ENCODE results near the gene FOXC2. TPM values are rescaled to one million over a fixed set of nuclear protein-coding genes. Genes with fewer than 3 reads are reported as not detected.

Gene FOXC2
- total RNA-seq, 1 donor from 2014 or later, result 1.5 TPM

GRCh38 chr16:86546638-86547013, 20.0 kb upstream of the FOXC2 start:
- Histone ChIP-seq H3K9me3 (replicated peaks) (no peaks in the 10 kb centered on the region), H3K27ac (replicated peaks) (no peak overlapping the region), H3K36me3 (peaks cover 77% of the 10 kb centered on the region), H3K4me1 (peaks cover 23% of the 10 kb centered on the region), H3K4me3 (no peak overlapping the region), H3K27me3 (ENCODE audit: low read depth) (no peaks in the 10 kb centered on the region)
- TF ChIP-seq CTCF (IDR thresholded peaks at IDR 0.05; ENCODE audit: borderline replicate concordance), result no peak
- intact Hi-C loops (cut with micrococcal nuclease), result no loop called here
- DNase-seq, result no peak

DNA sequence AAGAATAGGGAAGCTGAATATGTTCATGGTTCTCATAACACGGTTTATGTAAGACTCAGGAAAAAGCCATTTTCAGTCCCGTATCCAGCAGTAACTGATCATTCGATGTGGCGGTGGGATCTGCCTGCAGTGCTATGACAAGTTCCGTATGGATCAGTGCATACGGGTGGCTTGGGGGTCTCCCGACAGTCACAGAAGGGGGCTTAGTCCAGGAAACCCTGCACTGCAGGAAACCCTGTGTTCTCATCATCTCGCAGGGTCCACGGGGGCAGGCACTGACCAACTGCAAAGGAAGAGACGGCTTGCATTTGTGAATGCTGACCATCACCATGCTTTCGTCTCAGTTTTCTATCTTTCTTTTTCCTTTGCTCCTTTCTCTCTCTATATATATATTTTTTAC, 19.3 kb upstream of the FOXC2 start:
- Histone ChIP-seq H3K9me3 (replicated peaks) (no peaks in the 10 kb centered on the region), H3K4me3 (no peak overlapping the region), H3K27me3 (ENCODE audit: low read depth) (no peaks in the 10 kb centered on the region), H3K27ac (replicated peaks) (no peak overlapping the region), H3K36me3 (peaks cover 75% of the 10 kb centered on the region), H3K4me1 (peaks cover 23% of the 10 kb centered on the region)
- DNase-seq, result no peak
- TF ChIP-seq CTCF (IDR thresholded peaks at IDR 0.05; ENCODE audit: borderline replicate concordance), result no peak
- intact Hi-C loops (cut with micrococcal nuclease), result no loop called here

- intact Hi-C loops (cut with micrococcal nuclease), result no loop called here
- H3K36me3 ChIP-seq, result peaks cover 60% of the 10 kb centered on the region
- no peak for TF ChIP-seq CTCF (IDR thresholded peaks at IDR 0.05; ENCODE audit: borderline replicate concordance)
Measured at GRCh38 chr16:86549076-86549892, 17.3 kb upstream of the FOXC2 start.

DNA sequence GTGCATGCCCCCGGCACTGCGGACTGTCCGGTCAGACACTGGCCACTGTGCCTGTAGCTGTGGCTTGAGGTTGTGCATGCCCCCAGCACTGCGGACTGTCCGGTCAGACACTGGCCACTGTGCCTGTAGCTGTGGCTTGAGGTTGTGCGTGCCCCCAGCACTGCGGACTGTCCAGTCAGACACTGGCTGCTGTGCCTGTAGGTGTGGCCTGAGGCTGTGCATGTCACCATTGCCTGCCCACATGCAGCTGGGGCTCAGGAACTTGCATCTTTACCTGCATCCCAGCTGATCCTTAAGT, 16.8 kb upstream of the FOXC2 start:
- intact Hi-C loops (cut with micrococcal nuclease), result no loop called here
- no peak for TF ChIP-seq CTCF (IDR thresholded peaks at IDR 0.05; ENCODE audit: borderline replicate concordance)
- DNase-seq, result no peak
- H3K4me1 ChIP-seq, result peaks cover 41% of the 10 kb centered on the region
- H3K4me3 ChIP-seq, result no peak overlapping the region
- H3K9me3 ChIP-seq (replicated peaks), result no peaks in the 10 kb centered on the region
- H3K27me3 ChIP-seq (ENCODE audit: low read depth), result no peaks in the 10 kb centered on the region
- H3K27ac ChIP-seq (replicated peaks), result no peak overlapping the region
- H3K36me3 ChIP-seq, result peaks cover 55% of the 10 kb centered on the region

More at GRCh38 chr16:86549076-86549892, 17.3 kb upstream of the FOXC2 start:
- no peaks in the 10 kb centered on the region for H3K9me3 ChIP-seq (replicated peaks)
- no peak for DNase-seq
- H3K27me3 ChIP-seq (ENCODE audit: low read depth), result no peaks in the 10 kb centered on the region
- no peak overlapping the region for H3K4me3 ChIP-seq
- no peak overlapping the region for H3K27ac ChIP-seq (replicated peaks)
- H3K4me1 ChIP-seq, result peaks cover 35% of the 10 kb centered on the region

- no peaks in the 10 kb centered on the region for H3K9me3 ChIP-seq (replicated peaks)
- no peak for DNase-seq
- no peak overlapping the region for H3K27ac ChIP-seq (replicated peaks)
- no peaks in the 10 kb centered on the region for H3K27me3 ChIP-seq (ENCODE audit: low read depth)
- intact Hi-C loops (cut with micrococcal nuclease), result no loop called here
- H3K4me3 ChIP-seq, result no peak overlapping the region
- peaks cover 44% of the 10 kb centered on the region for H3K4me1 ChIP-seq
- peaks cover 51% of the 10 kb centered on the region for H3K36me3 ChIP-seq
- TF ChIP-seq CTCF (IDR thresholded peaks at IDR 0.05; ENCODE audit: borderline replicate concordance), result no peak
Measured at GRCh38 chr16:86550281-86550680, 16.3 kb upstream of the FOXC2 start.
